ENCODE measurements around the gene LDLRAD3.

LDLRAD3 gene

DNA sequence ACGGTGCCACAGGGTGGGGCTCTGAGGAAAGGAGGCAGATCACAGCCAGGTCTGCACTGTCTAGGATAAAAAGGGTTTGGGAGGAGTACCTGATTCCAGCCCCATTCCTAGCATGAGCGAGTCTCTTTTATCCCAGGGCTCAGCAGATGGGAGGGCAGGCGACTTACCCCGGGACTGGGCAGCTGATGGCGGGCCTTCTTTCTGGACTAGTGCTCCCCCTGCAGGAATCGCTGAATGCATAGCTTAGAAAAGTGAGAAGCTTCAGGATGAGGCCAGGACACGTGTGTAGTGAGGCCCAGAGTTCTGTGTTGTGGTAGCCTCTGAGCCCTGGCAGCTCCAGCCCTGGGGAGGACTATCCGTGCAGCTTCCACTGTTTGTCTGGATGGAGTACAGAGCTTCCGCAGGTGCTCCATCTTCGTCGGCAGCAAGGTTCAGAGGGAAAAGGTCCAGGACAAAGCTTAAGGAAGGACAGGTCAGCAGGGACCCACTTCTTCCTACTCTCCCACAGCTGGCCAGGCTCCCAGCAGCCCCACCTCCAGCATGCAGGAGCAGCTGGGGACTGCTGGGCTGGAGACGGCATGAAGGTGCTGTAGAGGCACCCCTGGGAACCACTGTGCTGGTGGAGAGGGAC, 315.0 kb downstream of the LDLRAD3 start:
- H3K9me3 ChIP-seq (ENCODE audit: control insufficient read depth, insufficient read depth, low read length) = no peaks in the 10 kb centered on the region
- no peaks in the 10 kb centered on the region for H3K4me1 ChIP-seq (ENCODE audit: control insufficient read depth, insufficient read depth, low read length)
- H3K27me3 ChIP-seq (ENCODE audit: control insufficient read depth, insufficient read depth, low read length) = peaks cover 13% of the 10 kb centered on the region
- no peak overlapping the region for H3K4me3 ChIP-seq (ENCODE audit: low read depth, low read length)
- no peaks in the 10 kb centered on the region for H3K36me3 ChIP-seq (ENCODE audit: control insufficient read depth, insufficient read depth, low read length)
- H3K9ac ChIP-seq (ENCODE audit: low read depth, low read length) = no peak overlapping the region

DNA sequence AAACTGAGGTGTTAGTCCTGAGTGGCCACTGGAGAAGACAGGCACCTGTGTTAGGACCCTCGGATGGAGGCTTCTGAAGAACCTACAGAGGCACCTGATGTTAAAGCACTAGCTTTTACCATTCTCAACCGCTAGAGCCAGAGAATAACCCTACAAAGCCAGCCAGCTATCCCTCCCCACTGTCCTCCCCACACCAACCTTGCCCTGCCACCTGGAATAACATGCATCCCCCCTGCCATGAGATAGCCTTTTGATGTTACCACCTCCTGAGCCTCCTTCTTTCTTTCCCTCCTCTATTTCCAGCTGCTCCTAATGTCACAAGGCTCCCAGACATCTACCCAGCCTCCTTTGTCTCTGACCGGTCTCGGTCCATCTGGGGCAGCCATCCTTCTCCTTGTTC, 317.2 kb downstream of the LDLRAD3 start:
- no peaks in the 10 kb centered on the region for H3K36me3 ChIP-seq (ENCODE audit: control insufficient read depth, insufficient read depth, low read length)
- peaks cover 13% of the 10 kb centered on the region for H3K27me3 ChIP-seq (ENCODE audit: control insufficient read depth, insufficient read depth, low read length)
- no peak overlapping the region for H3K4me3 ChIP-seq (ENCODE audit: low read depth, low read length)
- no peak overlapping the region for H3K9ac ChIP-seq (ENCODE audit: low read depth, low read length)
- no peaks in the 10 kb centered on the region for H3K9me3 ChIP-seq (ENCODE audit: control insufficient read depth, insufficient read depth, low read length)
- no peaks in the 10 kb centered on the region for H3K4me1 ChIP-seq (ENCODE audit: control insufficient read depth, insufficient read depth, low read length)

DNA sequence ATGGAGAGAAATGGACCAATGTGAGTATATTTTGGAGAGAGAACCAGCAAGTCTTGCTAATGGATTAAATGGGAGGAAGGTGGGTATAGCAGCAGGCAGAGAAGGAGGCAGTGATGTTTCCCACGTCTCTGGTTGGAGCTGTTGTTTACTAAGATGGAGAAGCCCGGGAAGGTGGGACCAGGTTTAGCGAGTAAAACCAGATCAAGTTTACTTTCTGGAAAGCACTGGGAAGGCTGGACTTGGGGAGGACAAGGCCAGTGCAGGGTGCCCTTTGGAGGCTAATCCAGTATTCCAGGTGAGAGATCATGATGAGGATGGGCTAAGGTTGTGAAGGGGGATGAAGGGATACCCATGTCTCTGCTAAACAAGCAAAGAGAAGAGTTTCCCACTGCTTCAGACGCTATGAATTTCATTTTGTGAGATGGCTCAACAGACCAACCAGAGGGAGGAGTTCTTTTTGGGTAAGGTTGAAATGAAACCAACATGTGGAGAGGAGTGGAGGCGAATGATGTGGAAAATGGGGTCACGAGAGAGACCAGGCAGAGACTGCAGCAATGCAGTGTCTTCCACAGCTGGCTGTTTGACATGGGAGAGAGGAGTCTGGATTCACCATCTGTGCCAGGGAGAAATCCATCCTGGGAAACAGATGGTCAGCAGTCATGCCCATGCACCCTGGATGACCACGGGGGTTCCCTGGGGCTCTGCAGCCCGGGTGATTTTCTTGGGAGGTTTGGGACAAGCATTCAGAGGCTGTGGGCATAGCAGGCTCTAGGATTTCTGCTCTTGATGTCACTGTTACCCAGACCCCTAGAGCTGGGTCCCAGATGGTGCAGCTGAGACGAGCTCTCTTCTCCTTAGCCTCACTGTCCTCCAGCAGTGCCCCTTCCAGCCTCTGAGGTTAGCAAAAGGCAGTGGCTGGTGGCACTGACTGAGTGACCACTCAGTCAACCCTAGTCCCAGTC, 320.4 kb downstream of the LDLRAD3 start:
- Histone ChIP-seq H3K9me3 (ENCODE audit: control insufficient read depth, insufficient read depth, low read length) (no peaks in the 10 kb centered on the region), H3K4me3 (ENCODE audit: low read depth, low read length) (no peak overlapping the region), H3K27me3 (ENCODE audit: control insufficient read depth, insufficient read depth, low read length) (peaks cover 6% of the 10 kb centered on the region), H3K36me3 (ENCODE audit: control insufficient read depth, insufficient read depth, low read length) (no peaks in the 10 kb centered on the region), H3K9ac (ENCODE audit: low read depth, low read length) (no peak overlapping the region), H3K4me1 (ENCODE audit: control insufficient read depth, insufficient read depth, low read length) (no peaks in the 10 kb centered on the region)

DNA sequence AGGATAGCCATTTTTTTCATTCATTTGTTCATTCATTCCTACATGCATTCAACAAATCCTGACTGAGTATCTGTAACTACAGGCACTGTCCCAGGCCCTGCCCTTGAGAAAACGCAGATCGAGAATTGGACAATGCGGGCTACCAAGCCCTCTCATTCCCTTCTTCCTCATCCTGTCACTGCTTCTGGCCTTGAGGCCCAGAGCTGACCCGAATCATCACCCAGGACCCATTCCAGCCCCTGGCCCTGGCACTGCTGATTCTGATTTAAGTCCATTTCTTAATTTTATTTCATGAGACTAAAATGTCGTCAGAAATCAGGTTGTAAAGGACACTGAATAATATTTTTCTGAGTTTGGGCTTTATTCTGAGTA, 321.1 kb downstream of the LDLRAD3 start:
- no peaks in the 10 kb centered on the region for H3K9me3 ChIP-seq (ENCODE audit: control insufficient read depth, insufficient read depth, low read length)
- peaks cover 5% of the 10 kb centered on the region for H3K27me3 ChIP-seq (ENCODE audit: control insufficient read depth, insufficient read depth, low read length)
- H3K4me3 ChIP-seq (ENCODE audit: low read depth, low read length) = no peak overlapping the region
- no peaks in the 10 kb centered on the region for H3K4me1 ChIP-seq (ENCODE audit: control insufficient read depth, insufficient read depth, low read length)
- no peak overlapping the region for H3K9ac ChIP-seq (ENCODE audit: low read depth, low read length)
- H3K36me3 ChIP-seq (ENCODE audit: control insufficient read depth, insufficient read depth, low read length) = no peaks in the 10 kb centered on the region

DNA sequence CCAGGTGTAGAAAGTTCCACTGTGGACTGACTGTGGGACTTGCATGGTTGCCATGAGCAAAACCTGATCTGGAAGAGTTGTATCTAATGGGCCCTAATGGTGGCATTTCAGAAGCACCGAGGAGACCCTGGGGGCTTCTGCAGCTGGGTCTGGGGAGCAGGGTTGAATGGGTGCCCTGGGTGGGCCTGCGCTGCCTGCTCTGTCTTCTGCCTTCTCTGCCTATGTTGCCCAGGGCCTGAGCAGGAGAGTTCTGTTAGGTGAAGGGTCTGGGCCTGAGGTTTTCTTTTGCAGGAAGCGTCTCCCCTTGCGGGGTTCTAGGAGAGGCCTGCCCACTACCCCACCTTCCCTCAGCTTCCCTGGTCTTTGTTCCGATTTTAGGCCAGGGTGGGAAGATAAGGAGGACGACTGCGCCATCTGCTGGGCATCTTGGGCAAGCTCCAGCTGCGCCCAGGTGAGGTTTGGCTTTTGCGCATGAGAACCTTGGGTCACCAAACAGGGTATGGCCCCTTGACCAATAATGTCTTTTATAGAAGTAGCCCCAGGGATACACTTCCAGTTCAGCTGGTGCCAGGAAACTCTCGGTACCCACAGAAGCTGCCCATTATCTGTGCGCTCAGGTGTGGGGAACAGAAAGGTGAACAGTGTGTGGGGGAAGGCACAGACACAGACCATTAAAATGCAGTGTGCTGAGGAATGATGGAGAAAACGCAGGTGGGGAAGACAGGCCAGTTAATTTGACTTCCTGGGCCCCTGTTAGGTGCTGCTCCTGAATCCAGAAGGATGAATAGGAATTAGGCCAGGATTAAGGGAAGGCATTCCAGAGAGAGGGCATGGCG, 322.1 kb downstream of the LDLRAD3 start:
- Histone ChIP-seq H3K9ac (ENCODE audit: low read depth, low read length) (no peak overlapping the region), H3K36me3 (ENCODE audit: control insufficient read depth, insufficient read depth, low read length) (no peaks in the 10 kb centered on the region), H3K9me3 (ENCODE audit: control insufficient read depth, insufficient read depth, low read length) (no peaks in the 10 kb centered on the region), H3K4me3 (ENCODE audit: low read depth, low read length) (no peak overlapping the region), H3K4me1 (ENCODE audit: control insufficient read depth, insufficient read depth, low read length) (no peaks in the 10 kb centered on the region), H3K27me3 (ENCODE audit: control insufficient read depth, insufficient read depth, low read length) (peaks cover 5% of the 10 kb centered on the region)

DNA sequence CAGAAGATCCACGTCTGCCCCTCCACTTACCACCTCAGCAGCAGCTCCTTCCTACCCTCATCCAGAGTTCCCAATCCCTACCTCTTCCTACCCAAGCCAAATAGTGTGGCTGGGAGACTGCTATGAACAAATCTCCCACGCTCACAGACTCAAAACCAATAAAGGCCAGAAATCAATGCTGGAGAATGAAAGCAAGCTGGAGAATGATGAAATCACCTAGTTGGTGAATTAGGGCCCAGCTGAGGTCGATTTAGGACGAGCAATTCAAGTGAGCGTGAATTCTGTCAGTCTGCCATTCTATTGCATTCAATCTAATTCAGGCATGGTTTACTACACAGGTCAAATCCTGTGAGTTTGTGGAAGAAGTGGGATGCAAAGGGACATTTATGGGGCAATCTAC, 322.9 kb downstream of the LDLRAD3 start:
- Histone ChIP-seq H3K9ac (ENCODE audit: low read depth, low read length) (no peak overlapping the region), H3K27me3 (ENCODE audit: control insufficient read depth, insufficient read depth, low read length) (peaks cover 3% of the 10 kb centered on the region), H3K4me1 (ENCODE audit: control insufficient read depth, insufficient read depth, low read length) (no peaks in the 10 kb centered on the region), H3K36me3 (ENCODE audit: control insufficient read depth, insufficient read depth, low read length) (no peaks in the 10 kb centered on the region), H3K9me3 (ENCODE audit: control insufficient read depth, insufficient read depth, low read length) (no peaks in the 10 kb centered on the region), H3K4me3 (ENCODE audit: low read depth, low read length) (no peak overlapping the region)

DNA sequence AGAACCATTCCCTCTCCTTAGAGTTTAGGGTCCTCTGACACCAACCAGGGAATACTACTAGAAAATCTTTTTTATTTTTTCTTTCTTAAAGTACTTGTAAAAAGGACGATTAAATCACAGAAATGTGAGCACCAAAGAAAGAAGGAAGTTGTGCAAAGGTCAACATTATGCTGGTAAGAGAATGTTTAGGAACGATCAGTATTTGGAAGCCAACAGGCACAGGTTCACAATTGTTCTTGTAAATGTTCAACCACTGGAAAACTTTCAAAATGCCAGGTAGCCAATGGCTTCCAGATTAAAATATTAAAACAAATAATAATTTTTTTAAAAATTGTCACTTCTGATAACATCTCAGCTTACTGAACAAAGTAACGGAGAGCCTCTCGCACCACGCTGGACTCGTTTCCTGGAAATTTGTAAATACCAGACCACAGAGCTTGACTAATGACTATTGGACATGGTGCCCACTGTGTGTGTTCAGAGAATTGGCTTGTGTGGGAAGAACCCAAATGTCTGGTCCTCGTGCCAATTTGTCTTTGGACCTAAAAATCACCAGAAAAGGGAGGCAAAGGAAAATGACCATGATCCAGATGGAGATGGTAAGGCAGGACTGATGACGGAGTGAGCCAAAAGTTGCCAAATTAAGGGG, 324.6 kb downstream of the LDLRAD3 start:
- H3K36me3 ChIP-seq (ENCODE audit: control insufficient read depth, insufficient read depth, low read length) = no peaks in the 10 kb centered on the region
- H3K4me1 ChIP-seq (ENCODE audit: control insufficient read depth, insufficient read depth, low read length) = no peaks in the 10 kb centered on the region

DNA sequence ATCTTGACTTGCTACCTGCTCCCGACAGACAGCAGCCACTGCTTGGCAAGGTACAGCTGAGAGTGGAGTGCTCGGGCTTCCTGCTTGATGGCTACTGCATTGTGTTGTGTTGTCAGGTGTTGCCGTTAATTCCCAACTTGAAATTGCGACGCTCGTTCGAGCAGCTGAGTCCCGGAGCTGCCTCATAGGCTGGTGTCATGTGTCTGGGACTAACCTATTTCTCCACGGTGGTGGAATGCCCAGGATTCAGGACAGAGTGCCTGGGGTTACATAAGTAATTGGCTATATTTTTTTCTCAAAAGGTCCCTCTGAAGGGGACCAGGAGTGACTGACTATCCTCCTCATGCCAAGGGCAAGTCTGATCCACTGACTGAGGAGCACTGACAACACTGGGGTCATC, 326.8 kb downstream of the LDLRAD3 start:
- H3K9ac ChIP-seq (ENCODE audit: low read depth, low read length) = no peak overlapping the region
- H3K9me3 ChIP-seq (ENCODE audit: control insufficient read depth, insufficient read depth, low read length) = no peaks in the 10 kb centered on the region
- H3K36me3 ChIP-seq (ENCODE audit: control insufficient read depth, insufficient read depth, low read length) = peaks cover 6% of the 10 kb centered on the region
- peaks cover 3% of the 10 kb centered on the region for H3K27me3 ChIP-seq (ENCODE audit: control insufficient read depth, insufficient read depth, low read length)
- no peak overlapping the region for H3K4me3 ChIP-seq (ENCODE audit: low read depth, low read length)
- H3K4me1 ChIP-seq (ENCODE audit: control insufficient read depth, insufficient read depth, low read length) = no peaks in the 10 kb centered on the region

More for the DNA sequence above, 324.6 kb downstream of the LDLRAD3 start:
- no peaks in the 10 kb centered on the region for H3K9me3 ChIP-seq (ENCODE audit: control insufficient read depth, insufficient read depth, low read length)
- H3K27me3 ChIP-seq (ENCODE audit: control insufficient read depth, insufficient read depth, low read length) = peaks cover 3% of the 10 kb centered on the region
- no peak overlapping the region for H3K4me3 ChIP-seq (ENCODE audit: low read depth, low read length)
- H3K9ac ChIP-seq (ENCODE audit: low read depth, low read length) = no peak overlapping the region

DNA sequence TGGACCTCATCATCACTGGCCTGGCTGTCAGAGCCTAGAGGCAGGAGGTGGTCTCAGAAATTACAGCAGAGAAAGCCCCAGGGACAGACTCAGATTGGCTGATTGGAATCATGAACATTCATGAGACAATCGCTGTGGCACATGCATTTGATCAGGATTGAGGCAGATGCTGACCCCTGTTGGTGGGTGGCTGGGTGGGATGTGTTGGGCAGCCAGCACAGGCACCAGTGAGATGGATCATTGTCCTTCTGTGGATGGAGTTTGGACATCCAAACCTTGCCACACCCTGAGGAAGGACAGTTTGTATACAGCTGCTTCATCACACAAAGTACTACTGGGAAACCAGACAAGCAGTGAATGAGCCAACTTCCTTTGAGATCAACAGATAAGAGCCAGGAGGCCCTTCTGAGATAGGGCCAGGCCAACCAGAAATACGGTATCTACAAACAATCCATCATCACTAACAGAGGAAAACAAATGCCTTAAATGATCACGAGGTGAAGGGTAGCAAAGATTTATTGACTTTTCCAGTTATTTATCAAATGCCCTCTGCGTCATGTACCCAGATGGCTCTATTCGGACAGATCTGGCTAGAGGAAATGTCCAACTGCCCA, 328.0 kb downstream of the LDLRAD3 start:
- Histone ChIP-seq H3K27me3 (ENCODE audit: control insufficient read depth, insufficient read depth, low read length) (peaks cover 2% of the 10 kb centered on the region), H3K36me3 (ENCODE audit: control insufficient read depth, insufficient read depth, low read length) (peaks cover 6% of the 10 kb centered on the region), H3K4me1 (ENCODE audit: control insufficient read depth, insufficient read depth, low read length) (no peaks in the 10 kb centered on the region), H3K9ac (ENCODE audit: low read depth, low read length) (no peak overlapping the region), H3K9me3 (ENCODE audit: control insufficient read depth, insufficient read depth, low read length) (no peaks in the 10 kb centered on the region), H3K4me3 (ENCODE audit: low read depth, low read length) (no peak overlapping the region)

DNA sequence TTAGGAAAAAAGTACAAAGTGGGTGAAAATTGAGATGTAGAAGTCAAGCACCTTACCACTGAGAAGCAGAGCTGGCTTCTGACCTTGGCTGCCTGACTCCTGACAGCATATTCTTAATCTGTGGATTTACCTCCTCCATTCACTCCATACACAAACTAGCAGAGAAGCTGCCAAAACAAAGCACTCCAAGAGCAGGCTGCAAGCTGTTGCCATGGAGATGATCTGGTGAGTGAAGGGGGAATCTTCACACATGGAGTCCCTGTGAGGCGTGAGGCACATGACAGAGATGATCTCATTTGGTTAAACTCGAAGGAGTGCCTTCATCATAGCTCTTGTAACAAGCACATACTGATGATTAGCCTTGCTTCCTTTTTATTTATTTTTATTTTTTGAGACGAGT, 329.2 kb downstream of the LDLRAD3 start:
- Histone ChIP-seq H3K9me3 (ENCODE audit: control insufficient read depth, insufficient read depth, low read length) (no peaks in the 10 kb centered on the region), H3K4me3 (ENCODE audit: low read depth, low read length) (no peak overlapping the region), H3K9ac (ENCODE audit: low read depth, low read length) (no peak overlapping the region), H3K27me3 (ENCODE audit: control insufficient read depth, insufficient read depth, low read length) (no peaks in the 10 kb centered on the region), H3K4me1 (ENCODE audit: control insufficient read depth, insufficient read depth, low read length) (no peaks in the 10 kb centered on the region), H3K36me3 (ENCODE audit: control insufficient read depth, insufficient read depth, low read length) (peaks cover 6% of the 10 kb centered on the region)

DNA sequence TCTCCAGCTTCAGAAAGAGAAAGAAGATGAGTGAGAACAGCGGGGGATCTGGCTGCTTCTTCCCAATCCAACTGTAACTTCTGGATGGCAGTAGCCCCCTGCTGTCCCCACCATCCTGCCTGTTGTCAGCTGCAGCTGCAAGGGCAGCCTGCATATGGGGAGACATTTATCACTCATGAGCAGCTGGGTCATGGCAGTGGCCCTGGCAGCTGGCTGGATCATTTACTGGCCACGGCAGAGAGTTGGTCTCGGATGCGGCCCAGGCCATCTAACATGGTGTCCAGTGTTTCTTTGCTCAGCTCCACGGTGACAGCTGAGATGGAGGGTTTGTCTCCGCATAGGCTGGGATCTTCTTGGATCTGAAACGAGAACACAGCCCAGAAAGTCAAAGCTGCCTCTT, 330.6 kb downstream of the LDLRAD3 start:
- no peaks in the 10 kb centered on the region for H3K9me3 ChIP-seq (ENCODE audit: control insufficient read depth, insufficient read depth, low read length)
- peaks cover 6% of the 10 kb centered on the region for H3K36me3 ChIP-seq (ENCODE audit: control insufficient read depth, insufficient read depth, low read length)
- no peak overlapping the region for H3K4me3 ChIP-seq (ENCODE audit: low read depth, low read length)
- no peaks in the 10 kb centered on the region for H3K4me1 ChIP-seq (ENCODE audit: control insufficient read depth, insufficient read depth, low read length)
- no peaks in the 10 kb centered on the region for H3K27me3 ChIP-seq (ENCODE audit: control insufficient read depth, insufficient read depth, low read length)
- H3K9ac ChIP-seq (ENCODE audit: low read depth, low read length) = no peak overlapping the region
